HG02642 (cell line): ENCODE data around the gene TAS2R31.

ENCODE experiments used
- ATAC-seq: cut with Tn5 transposase; IDR thresholded peaks from one replicate; pipeline ENCODE4 v1.9.1; 2021; ENCODE audit warnings: mild to moderate bottlenecking; ENCODE audit not compliant: unreplicated experiment, poor library complexity

TAS2R31 gene

GRCh38 chr12:11014234-11014633 is 17.0 kb downstream of the TAS2R31 start:
- no peak for ATAC-seq

- no peak for ATAC-seq
Measured at GRCh38 chr12:11007608-11008007, 23.6 kb downstream of the TAS2R31 start.

GRCh38 chr12:10998204-10998603 is 33.0 kb downstream of the TAS2R31 start, which contains the start of gene TAS2R20:
TAS2R20 (minus strand) TSS chr12:10998304; CDS start chr12:10997875, 429 bp downstream.
- no peak for ATAC-seq

DNA sequence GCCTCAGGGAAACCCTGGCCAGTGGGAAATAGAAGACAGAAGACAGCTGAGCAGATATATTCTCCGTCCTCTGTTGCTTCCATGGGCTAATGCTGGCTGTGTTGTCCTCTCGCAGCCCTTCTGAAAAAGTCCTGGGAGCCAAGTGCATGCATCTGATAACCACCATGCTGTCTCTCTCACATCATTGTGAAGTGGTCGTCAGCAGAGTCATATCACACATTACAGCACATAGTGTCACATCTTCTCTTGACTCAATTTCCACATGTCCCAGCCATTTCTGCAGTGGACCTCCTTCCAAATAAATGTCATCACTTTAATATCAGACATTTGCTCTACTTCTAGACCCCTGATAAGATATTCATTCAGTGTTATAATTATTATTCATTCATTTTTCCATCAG is 36.9 kb downstream of the TAS2R31 start:
- no peak for ATAC-seq

- ATAC-seq = no peak
Measured at GRCh38 chr12:10989107-10989506, 42.1 kb downstream of the TAS2R31 start.

- no peak for ATAC-seq
Measured at GRCh38 chr12:10986812-10987211, 44.4 kb downstream of the TAS2R31 start, which contains the start of gene TAS2R50. TAS2R50 (minus strand) TSS chr12:10986912; CDS start chr12:10986860, 52 bp downstream.

- ATAC-seq = no peak
Measured at GRCh38 chr12:10982244-10982643, 49.0 kb downstream of the TAS2R31 start.
